Stimulated activated CD8-positive, alpha-beta memory T cell treated with anti-CD3 and anti-CD28 coated beads, Interleukin-15, amount 100 ng/mL, for 48 hours (primary cell): Measurements from ENCODE around the gene CNTLN.
"Not testable (repeated sequence)": the region's sequence is repeated elsewhere in the genome, so short reads cannot be mapped to it uniquely, and the experiment has no call there.

Experiments
- DNase-seq, 2 donors: peaks; one replicate each; pipeline ENCODE4 v3.0.0-alpha.2; 2020; ENCODE audit warnings: low read depth in 2 of 2

Gene CNTLN

DNA sequence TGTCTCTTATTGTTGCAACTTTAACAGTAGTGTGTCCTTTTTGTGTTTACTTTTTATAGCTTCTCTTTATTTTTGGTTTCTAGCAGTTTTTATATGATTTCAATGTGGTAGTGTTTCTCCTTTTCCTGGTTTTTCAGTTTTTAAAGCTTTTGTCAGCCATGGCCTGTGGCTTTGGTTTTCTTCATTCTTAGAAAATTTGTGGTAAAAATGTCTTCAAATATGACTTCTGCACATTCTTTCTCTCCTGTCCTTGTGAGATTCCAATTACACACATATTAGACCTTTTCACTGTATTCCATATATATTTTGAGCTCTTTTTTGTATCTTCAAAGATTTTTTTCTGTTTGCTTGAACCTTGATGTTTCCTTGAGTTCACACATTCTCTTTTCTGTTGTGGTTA lies 180.5 kb downstream of the CNTLN start:
- DNase-seq: no peak

DNA sequence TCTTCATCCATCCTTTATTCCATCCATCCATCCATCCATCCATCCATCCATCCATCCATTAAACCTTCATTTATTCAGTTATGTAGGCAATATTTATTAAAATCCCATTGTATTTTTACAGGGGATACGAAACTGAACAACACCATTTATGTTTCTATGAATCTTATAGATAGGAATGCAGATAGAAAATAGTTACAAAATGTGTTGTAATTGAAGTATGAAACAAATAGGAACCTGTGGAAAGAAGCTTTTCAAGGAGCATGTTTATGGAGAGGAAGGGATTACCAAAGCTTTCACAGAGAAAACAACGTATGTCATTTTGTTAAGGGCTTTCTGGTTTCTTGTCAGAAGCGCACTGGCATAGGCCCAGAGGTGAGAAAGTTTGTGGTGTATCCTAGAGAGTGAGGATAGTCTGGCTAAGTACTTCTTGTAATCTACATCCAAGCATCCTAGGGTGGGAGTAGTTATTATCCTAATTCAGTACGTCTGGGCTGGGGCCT lies 184.0 kb downstream of the CNTLN start:
- no peak for DNase-seq

DNA sequence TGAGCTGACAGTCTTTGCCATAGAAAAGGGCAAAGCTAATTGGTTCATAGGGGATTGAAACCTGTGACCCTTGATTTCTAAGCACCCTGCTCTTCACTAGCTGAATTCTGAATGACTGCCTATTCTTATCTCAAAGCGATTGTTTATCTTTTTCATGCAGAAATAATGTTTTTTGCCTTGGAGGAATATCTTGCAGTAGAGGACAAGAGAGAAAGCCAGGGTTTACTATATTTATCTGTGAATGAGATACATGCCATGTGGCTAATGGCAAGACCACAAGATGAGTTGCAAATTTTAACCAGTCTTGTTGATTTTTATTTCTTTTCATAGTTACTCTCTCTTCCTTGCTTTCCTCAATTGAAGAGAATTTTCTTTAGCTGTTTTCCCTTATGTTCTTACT lies 185.0 kb downstream of the CNTLN start:
- DNase-seq: no peak

DNA sequence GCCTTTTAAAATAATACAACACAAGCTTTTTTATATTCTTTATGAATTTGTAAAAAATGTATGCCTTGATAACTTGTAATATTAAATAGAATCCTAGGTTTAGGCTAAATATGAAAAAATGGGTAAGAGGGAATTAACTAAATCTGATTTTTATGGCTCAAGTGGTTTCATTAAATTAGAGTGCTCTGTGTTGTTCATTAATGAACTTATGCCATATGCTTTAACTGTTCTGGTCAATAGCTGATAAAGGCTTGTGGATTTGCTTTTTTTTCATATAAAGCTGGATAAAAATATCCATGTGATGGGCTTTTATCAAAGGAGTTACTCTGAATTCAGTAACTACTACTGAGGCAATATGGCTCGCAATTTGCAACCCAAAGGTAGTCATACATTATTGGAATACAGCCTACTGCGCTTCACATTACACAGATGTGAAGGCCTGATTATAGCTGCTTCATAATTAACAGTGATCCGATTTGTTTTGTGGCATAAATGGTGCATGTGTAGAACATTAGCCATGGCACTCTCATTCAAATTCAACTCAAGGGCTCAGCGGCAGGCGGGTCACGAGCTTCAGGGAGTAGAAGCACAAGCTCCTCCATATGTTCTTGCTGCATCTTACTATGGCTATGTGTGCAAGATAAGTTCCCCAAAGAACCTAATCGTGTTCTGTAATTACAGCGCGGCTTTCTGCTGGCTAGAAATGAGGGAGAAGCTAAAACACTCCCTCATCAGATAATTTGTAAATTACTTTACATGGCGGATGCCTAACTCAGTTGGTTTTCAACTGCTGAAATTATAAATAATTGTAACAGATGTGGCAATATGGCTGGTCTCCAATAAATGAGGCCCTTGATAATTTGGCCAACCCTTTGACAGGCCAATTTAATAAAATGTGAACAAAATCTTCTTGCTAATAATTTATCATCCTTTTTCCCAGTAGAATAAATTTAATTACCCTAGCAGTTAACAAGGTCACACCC lies 188.3 kb downstream of the CNTLN start:
- DNase-seq: no peak

DNA sequence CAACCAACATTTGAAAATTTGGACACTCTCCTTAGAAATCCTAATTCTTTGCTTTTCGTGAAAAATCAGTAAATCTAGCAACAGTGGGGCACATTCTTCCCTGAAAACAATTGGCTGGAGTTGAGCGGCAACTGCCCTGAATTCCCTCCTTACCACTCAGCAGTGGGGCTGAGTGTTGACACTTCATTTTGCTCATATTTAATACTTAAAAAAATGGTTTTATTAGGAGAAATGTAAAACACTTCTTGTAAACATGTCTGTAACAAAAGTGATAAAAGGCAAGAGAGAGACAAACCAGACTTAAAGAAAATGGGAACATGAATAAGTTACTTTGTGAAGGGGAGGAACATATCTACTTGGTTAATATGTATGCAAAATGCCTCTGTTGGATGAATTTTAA lies 193.5 kb downstream of the CNTLN start:
- DNase-seq: no peak

DNA sequence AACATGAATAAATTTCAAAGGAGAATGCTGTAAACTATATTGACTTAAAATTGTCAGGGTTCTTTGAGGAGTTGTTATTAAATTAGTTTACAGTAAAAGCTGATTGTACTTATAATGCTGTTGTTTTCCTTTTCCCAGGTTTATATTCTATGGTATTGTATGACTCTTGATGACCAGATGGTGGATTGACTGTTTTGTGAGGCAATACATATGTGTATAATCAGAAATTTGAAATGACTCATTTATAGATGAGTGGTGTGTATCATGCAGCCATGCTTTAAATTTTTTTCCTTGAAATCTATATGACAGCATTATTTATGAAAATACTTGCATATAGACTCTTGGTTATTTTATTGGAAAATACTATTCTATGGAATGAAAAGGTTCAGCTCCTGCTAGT lies 195.3 kb downstream of the CNTLN start:
- DNase-seq: no peak

DNA sequence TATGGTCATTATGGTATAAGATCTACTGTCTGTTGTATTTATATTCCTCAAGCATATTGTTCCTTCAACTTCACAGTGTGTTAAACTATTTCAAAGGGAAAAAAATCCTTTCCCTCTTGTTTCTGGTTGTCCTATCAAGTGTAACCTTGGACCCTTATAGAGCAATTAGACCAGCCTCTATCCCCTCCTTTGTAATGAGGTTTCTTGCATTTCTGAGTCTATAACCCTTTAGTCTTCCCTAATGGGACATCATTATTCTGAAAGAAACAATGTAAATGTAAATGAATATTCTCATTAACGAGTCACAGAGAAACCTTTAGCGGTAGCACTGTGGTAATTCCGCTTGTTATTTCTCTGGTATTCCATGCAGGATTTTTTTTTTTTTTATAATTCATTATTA lies 197.3 kb downstream of the CNTLN start:
- DNase-seq: no peak

DNA sequence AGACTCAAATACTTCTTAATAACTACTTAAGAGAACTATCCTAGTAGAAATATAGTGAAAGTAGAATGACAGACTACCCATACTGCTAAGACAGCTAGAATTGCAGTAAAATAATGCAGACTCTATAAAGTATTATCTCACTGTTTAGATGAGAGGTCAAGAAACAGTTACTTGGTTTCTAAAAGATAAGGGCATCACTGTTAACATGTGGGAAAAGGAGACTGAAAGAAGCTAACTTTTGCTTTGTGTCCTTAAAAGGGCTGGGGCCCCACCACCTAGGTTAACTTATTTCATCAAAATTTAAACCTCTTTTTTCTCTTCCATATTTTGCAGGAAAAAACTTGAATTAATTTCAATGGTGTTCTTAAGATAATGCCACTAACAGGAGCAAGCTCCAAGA lies 204.3 kb downstream of the CNTLN start:
- DNase-seq: no peak

DNA sequence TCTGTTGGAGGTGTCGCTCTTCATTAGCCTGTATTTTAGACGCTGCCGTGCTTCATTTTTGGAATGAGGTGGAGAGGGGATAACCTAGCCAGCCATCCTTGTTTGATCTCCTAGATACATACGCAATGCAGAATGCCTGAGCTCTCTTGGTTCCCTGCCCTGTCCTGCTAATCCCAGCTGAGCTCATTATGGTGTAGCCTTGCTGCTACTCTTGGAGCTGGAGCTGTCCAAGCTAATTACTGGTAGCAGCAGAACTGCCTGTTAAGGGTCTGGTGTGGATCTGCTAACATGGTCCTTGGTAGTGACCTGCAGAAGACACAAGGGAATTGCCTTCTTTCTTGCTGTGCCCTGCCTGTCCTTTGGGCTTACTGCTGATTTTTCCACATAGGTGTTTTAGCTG lies 207.9 kb downstream of the CNTLN start:
- DNase-seq: no peak

DNA sequence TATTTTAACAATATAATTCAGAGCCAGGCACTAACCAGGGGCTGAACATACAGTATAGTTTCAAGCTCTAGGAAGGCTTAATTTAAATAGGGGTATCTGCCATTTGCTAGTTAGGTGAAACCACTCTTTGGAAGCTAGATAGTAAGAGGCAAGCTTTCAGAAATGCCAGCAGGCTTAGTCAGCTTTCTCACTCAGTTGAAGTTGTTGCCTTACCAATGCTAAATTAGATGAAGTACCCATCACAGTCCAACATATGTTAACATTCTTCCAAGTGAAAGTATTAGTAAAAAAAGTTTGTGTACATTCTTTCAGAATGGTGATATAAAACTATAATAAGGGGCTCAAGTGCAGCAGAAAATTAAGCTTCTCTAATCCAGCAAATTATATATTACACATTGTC lies 215.0 kb downstream of the CNTLN start:
- DNase-seq: no peak

DNA sequence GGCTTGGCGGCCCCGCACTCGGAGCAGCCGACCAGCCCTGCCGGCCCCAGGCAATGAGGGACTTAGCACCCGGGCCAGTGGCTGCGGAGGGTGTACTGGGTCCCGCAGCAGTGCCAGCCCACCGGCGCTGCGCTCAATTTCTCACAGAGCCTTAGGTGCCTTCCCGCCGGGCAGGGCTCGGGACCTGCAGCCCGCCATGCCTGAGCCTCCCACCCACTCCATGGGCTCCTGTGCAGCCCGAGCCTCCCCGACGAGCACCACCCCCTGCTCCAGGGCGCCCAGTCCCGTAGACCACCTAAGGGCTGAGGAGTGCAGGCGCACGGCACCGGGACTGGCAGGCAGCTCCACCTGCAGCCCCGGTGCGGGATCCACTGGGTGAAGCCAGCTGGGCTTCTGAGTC lies 219.2 kb downstream of the CNTLN start:
- DNase-seq: not testable (repeated sequence)

DNA sequence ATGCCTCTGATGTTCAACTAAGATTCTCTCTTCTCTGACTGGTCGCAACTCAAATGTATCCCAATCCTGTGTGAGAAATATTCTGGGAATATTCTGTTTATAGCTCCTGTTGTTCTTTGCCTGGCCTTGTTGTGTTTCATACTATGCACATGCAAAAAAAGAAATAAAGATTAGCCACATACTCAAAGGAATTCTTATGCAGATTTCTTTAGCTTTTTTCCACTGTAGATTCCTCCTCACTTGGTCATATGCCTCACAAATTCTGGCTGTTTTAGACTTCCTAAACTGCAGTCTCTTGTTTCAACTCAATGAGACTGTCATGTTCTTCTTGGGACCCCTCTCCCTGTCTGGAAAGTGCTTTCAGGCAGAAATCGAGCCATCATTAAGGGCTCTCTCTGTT lies 226.5 kb downstream of the CNTLN start:
- no peak for DNase-seq

DNA sequence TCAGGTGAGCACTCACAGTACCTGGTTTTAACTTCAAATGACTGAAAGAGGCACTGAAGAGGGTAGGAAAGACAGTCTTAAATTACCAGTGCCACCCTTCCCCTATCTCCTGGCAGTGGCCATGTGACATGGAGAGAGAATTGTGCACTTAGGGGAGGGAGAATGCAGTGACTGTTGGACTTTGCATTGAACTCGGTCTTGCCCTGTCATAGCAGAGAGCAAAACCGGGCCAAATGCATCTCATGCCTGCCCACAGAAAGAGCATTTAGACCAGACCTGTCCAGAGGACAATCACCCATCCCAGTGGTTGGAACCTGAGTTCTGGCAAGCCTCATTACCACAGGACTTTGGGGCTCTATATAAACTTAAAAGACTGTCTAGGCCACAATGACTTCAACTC lies 232.2 kb downstream of the CNTLN start:
- no peak for DNase-seq

DNA sequence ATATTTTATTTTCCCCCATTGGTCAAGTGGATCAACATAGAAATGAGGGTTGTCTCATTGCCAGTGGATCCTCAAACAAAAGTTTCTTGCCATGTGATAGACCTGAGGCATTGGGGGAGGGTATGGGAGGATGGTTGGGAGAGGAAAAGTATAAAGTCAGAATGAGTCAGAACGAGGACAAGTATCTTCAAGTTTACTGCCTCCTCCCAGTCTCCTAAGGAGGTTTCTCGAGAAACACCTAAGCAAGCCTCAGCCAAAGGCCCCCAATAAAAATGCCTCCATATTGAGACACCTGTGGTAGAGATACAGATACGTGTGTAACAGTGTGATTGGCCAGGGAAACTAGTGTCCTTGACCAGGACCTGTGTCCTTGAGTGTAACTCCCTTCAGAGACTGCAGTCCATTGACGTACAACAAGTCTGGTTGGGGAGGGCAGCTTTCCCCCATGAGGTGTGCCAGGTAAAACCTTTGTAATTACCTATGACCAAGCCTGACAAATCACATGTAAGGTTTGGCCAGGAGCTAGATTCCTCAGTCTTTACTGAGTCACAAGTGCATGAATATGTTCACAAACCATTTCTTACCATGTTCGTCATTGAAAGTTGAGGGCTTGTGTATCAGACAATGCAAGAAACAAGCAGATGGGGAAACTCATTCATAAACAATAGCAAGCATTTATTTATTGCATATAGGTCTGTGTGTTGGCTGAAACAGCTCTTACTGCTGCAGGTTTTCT lies 245.5 kb downstream of the CNTLN start:
- DNase-seq: no peak

DNA sequence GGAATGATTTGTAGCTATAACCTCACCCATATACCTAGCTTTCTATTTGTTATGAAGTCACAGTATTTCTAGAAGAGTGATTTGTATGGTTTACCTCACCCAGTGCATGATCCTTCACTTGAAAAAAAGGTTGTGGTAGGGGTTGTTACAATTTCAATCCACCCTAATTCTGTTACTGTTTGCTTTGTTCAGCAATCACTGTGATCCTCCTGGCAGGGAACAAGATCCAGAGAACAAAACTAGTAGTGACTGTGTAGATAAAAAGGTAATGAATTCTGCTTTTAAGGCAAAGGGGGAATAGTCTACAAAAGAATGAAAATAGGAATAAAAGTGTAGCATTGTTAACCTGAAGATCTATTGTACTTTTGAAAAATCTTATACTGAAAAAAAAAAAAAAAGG lies 252.7 kb downstream of the CNTLN start:
- no peak for DNase-seq

DNA sequence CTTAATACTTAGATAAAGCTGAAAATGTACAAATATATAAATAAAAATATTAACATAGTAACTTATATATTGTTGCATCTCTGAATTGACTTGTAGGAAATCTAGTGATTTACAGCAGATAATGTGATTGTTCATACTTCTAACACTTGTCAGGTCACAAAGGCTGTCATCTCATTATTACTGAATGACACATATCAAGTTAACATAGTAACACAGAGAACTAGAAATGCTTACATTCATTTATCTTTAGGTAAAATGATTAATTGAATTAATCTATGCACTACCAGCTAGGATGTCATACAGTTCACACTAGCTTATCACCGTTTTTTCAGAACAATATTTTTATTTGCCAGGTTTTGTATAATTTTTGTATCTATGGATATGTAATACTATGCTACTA lies 254.2 kb downstream of the CNTLN start:
- no peak for DNase-seq

DNA sequence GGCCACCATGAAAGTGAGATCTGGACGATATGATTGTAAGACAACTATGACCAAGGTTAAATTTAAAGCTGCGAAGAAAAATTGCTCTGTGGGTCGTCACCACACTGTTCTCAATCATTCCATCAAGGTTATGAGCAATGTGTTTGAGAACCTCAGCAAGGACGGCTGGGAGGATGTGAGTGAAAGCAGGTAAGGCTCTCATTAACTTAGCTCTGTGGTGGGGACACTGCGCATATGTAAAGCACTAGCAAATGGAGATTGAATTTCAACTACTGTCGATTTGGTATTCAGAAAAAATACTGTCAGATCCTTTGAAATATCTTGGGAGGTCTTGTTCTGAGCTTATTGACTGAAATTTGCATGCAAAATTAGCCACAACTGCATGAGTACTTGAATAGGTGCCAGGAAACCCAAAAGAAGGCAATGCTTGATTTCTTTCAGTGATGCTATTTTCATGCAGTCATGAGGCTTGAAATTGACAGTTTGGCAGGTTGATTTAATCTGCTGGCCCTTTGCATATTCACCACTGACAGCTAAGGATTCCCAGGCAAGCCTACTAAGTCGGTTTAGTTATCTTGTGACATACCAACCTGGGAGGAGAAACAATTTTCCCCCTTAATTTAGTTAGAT lies 260.2 kb downstream of the CNTLN start:
- no peak for DNase-seq

DNA sequence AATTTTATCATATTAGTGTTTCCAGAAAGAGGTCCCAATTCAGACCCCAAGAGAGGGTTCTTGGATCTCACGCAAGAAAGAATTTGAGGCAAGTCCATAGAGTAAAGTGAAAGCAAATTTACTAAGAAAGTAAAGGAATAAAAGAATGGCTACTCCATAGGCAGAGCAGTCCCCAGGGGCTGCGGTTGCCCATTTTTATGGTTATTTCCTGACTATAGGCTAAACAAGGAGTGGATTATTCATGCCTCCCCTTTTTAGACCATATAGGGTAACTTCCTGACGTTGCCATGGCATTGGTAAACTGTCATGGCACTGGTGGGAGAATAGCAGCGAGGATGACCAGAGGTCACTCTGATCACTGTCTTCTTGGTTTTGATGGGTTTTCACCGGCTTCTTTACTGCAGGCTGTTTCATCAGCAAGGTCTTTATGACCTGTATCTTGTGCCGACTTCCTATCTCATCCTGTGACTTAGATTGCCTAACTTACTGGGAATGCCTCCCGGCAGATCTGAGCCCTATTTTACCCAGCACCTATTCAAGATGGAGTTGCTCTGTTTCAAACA lies 262.4 kb downstream of the CNTLN start:
- not testable (repeated sequence) for DNase-seq

DNA sequence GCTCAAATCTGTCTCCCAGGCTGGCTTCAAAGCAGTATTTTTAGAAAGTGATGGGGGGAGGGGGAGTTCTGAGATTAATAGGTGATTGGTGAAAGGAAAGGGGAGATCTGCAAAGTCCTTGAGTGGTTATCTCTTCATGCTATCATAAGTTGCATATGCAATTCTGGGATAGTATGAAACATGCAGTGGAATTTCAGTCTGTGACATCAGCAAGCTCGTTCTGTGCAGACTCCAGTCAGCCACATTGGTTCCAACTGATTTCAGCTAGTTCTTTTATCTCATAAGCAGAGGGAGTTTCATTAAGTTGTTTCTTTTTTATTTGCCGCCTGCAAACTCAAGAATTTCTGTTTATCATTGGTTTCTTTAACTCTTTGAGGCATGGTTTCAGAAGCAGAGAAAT lies 263.5 kb downstream of the CNTLN start:
- DNase-seq: no peak

DNA sequence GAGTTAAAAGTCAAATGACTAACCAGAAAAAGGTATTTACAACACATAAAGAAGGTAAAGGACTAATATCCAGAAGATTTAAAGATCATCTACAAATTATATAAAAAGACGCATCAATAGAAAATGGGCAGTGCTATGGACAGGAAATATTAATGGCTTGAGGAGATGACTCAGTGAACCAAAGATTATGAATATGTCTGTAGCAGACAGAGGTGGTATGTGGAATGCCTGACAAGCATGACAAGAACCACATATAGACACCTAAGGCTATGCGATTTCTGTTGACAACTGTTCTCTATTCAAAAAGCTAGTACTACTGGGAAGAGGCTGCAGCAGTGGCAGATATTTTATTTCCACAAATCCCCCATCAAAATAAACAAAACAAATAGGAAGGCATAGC lies 267.0 kb downstream of the CNTLN start:
- DNase-seq: no peak

DNA sequence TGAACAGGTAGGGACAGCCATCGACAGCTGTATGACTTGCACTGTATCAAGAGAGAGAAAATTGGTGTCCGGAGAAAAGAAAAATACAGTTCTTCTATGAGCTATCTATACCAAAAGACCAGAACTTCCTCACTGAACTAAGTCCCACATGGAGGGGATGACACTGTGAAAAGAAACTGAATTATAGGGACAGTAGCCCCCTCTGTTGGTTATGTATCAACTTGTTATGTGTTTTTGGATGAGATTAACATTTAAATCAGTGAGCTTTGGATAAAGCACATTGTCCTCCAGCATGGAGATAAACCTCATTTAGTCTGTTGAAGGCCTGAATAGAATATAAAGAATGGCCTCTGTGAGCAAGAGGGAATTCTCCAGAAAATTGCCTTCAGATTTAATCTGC lies 267.5 kb downstream of the CNTLN start:
- no peak for DNase-seq

DNA sequence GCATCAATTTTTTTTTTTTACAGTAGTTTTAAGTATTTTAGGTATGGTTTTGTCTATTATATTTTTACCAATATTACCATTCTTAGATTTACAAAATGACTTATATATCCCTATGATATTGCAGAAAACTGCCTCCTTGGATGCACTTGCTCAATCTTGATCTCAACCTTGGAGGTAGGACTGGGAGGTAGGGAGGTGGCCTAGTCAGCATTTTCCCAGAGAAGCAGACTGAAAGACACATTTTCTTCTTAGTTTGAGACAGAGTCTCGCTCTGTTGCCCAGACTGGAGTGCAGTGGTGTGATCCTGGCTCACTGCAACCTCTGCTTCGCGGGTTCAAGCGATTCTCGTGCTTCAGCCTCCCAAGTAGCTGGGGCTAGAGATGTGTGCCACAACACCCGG lies 268.7 kb downstream of the CNTLN start:
- DNase-seq: no peak
